Lower leg skin (tissue), 4 donors: ENCODE measurements around the gene VPS8. TPM values are rescaled to one million over a fixed set of nuclear protein-coding genes. Genes with fewer than 3 reads are reported as not detected.

ENCODE experiments used
- DNase-seq, 2 donors: peaks; one replicate each; pipeline ENCODE4 v3.0.0-alpha.2; 2019; ENCODE audit warnings: low spot score in 2 of 2
- H3K4me3 ChIP-seq: fragments of 200-600 bp; sonication (generic); 2 replicates; pipeline ENCODE4 v1.5.1; 2017; ENCODE audit warnings: mild to moderate bottlenecking, low read depth; ENCODE audit not compliant: poor library complexity, severe bottlenecking
- POLR2A ChIP-seq, 2 donors: fragments of 450-650 bp; IDR thresholded peaks; one replicate each; pipeline ENCODE4 v1.6.1; 2016 to 2017; ENCODE audit warnings: antibody characterized with exemption in 2 of 2, mild to moderate bottlenecking in 1 of 2, moderate library complexity in 1 of 2
- WGBS, 2 donors: methylation state at CpG; one replicate each; pipeline ENCODE4 v1.1.5; 2018; 5-methylcytosine and 5-hydroxymethylcytosine counted together
- intact Hi-C: fragments of 100-400 bp; cut with DNase I; formaldehyde crosslinking; loops from one replicate; pipeline ENCODE4 v1.15.0; 2023; ENCODE audit warnings: low total_unique reads
- total RNA-seq, 4 donors: library from RNA; depleted of rRNA; stranded (reverse); fragments of >200 nt; gene quantifications; one replicate each; pipeline ENCODE4 v1.1.0, GENCODE V29; 2016
- TF ChIP-seq, protein P1 (sequence below), 3 donors: fragments of 450-650 bp; IDR thresholded peaks; one replicate each; pipeline ENCODE4 v1.5.1; 2016; ENCODE audit warnings: antibody characterized with exemption in 3 of 3, mild to moderate bottlenecking in 3 of 3, moderate library complexity in 2 of 3

VPS8 gene
- total RNA-seq, 4 donors from 2014 or later, result 31.4 to 67.7 (median 55.1) TPM

DNA sequence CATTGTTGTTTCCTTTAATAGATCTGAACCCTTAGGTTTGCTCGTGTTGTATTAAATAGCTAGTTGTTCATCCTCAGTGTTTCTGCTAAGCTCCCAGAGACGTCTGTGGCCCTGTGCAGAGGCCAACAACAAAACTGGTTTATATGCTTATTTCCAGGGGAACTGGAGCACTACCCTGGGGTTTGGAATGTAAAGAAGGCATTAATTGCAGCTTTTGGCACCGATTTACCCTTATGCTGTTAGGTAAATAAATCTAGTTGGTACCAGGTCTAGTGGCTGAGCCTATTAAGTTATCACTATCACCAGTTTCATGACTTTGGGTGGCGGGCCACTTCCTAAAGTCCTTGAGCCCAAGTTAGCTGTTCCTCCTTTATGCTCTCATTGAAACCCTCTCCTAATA lies 12.0 kb downstream of the VPS8 start:
- WGBS, 2 donors, result 84 to 90% methylated on average over 4 of the region's 4 CpGs
- intact Hi-C loops, result no loop called here
- DNase-seq, result no peak
- no peak for TF ChIP-seq POLR2A (IDR thresholded peaks at IDR 0.05)
- TF ChIP-seq, protein P1, sequence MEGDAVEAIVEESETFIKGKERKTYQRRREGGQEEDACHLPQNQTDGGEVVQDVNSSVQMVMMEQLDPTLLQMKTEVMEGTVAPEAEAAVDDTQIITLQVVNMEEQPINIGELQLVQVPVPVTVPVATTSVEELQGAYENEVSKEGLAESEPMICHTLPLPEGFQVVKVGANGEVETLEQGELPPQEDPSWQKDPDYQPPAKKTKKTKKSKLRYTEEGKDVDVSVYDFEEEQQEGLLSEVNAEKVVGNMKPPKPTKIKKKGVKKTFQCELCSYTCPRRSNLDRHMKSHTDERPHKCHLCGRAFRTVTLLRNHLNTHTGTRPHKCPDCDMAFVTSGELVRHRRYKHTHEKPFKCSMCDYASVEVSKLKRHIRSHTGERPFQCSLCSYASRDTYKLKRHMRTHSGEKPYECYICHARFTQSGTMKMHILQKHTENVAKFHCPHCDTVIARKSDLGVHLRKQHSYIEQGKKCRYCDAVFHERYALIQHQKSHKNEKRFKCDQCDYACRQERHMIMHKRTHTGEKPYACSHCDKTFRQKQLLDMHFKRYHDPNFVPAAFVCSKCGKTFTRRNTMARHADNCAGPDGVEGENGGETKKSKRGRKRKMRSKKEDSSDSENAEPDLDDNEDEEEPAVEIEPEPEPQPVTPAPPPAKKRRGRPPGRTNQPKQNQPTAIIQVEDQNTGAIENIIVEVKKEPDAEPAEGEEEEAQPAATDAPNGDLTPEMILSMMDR (IDR thresholded peaks at IDR 0.05), result no peak
- no peak overlapping the region for H3K4me3 ChIP-seq

DNA sequence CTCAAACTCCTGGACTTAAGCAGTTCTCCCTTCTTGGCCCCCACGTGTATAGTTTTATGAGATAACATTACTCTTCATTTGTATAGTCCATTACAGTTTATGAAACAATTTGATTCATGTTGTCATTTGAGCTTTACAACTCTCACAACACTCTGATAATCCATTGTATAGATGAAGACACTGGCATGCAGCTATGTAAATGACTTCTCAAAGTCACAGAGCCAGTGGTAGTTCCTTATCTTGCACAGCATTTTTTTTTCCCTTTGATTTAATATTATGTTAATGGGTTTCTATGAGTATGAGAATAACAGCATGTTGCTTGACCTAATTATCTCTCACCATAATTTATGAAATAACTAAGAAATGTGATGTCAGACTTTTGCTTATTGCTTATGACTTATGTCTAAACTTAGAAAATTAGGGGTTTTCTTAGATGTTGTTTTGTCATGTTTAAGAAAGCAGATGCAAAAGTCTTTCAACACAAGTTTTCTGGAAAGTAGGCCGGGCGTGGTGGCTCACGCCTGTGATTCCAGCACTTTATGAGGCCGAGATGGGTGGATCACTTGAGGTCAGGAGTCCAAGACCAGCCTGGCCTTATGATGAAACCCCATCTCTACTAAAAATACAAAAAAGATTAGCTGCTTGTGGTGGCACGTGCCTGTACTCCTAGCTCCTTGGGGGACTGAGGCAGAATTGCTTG lies 13.3 kb downstream of the VPS8 start:
- no peak overlapping the region for H3K4me3 ChIP-seq
- TF ChIP-seq POLR2A (IDR thresholded peaks at IDR 0.05), result no peak
- TF ChIP-seq, protein P1 (IDR thresholded peaks at IDR 0.05), result no peak
- 81 to 88% methylated on average over 6 of the region's 6 CpGs for WGBS, 2 donors
- intact Hi-C loops, result no loop called here
- no peak for DNase-seq

DNA sequence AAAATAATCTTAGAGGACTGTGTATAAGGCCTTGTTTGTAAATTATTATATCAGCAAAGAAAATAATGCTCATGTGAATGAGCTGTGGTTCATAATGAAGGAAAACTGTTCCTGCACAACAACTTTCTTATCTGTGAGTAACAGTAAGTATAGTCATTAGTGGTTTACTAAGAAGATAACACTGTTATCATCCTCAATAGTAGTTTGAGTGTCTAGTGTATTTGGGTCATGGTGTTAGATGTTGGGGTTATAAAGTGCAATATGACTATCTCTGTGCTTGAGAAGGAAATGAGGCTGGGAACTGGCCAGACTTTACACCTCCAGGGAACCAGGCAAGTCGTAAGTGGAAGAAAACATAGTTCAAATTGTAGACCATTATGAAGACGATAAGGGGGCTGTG lies 15.6 kb downstream of the VPS8 start:
- H3K4me3 ChIP-seq, result no peak overlapping the region
- DNase-seq, result no peak
- intact Hi-C loops, result no loop called here
- WGBS, 2 donors, result 81 to 84% methylated on average over 2 of the region's 2 CpGs
- no peak for TF ChIP-seq POLR2A (IDR thresholded peaks at IDR 0.05)
- TF ChIP-seq, protein P1 (IDR thresholded peaks at IDR 0.05), result no peak

DNA sequence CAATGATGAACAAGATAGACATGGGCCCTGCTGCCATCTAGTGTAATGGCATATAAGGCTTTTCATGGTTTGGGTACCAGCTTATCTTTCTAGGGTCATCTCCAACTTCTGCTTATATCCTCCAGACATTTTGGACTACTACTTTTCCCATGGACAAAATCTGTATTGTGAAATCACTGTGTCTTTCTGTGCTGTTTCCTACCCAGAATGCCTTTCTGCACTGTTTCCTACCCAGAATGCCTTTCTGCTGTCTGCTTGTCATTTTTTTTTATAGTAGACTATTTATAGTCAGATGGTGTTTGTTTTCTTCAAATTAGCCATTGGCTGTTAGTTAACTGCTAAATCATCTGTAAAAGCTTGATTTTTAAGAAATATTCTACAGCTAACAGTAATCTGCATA lies 20.1 kb downstream of the VPS8 start:
- intact Hi-C loops, result no loop called here
- no peak overlapping the region for H3K4me3 ChIP-seq

DNA sequence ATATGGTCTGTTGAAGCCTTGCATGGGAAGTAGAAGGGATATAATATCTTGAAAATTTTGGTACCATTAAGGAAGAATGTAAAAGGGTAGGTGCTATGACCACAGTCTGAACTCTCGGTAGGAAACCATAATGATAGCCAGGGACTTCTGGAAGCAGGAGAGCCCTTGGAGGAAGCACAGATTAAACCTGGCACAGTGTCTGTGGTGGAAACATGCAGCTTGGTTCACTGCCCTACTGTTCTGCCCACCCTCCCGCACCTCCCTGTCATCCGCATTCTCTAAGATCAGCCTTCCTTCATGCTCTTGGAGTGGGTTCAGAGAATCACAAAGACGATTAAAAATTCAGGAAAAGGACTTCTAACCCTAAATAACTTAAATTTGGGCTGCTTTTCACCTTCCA lies 20.9 kb downstream of the VPS8 start:
- DNase-seq, result no peak
- TF ChIP-seq POLR2A (IDR thresholded peaks at IDR 0.05), result no peak
- TF ChIP-seq, protein P1 (IDR thresholded peaks at IDR 0.05), result no peak
- intact Hi-C loops, result no loop called here
- WGBS, 2 donors, result 91 to 92% methylated on average over 4 of the region's 4 CpGs
- H3K4me3 ChIP-seq, result no peak overlapping the region

More for the DNA sequence above, 20.1 kb downstream of the VPS8 start:
- no peak for DNase-seq
- TF ChIP-seq POLR2A (IDR thresholded peaks at IDR 0.05), result no peak
- TF ChIP-seq, protein P1 (IDR thresholded peaks at IDR 0.05), result no peak
